Measurements from ENCODE around the gene ZSWIM1. TPM values are rescaled to one million over a fixed set of nuclear protein-coding genes. Genes with fewer than 3 reads are reported as not detected.

Gene ZSWIM1
- total and polyA plus RNA-seq, 7 donors = 3.5 to 10.0 (median 6.1) TPM

- H3K27me3 ChIP-seq (ENCODE audit: insufficient read depth in 3 of 3, low read length in 2 of 3) = no peaks in the 10 kb centered on the region
- WGBS, 3 donors = 59 to 77% (median 71%) methylated on average over 9 of the region's 9 CpGs
- H3K4me3 ChIP-seq = no peak overlapping the region
- no peaks in the 10 kb centered on the region for H3K9me3 ChIP-seq
- DNase-seq = no peak
- H3K36me3 ChIP-seq (ENCODE audit: insufficient read depth in 1 of 2, low read depth in 1 of 2) = peaks cover 0 to 59% of the 10 kb centered on the region in 2 donors
- TF ChIP-seq CTCF (IDR thresholded peaks at IDR 0.05) = no peak
- ATAC-seq = no peak
- intact Hi-C loops (cut with DNase I) = no loop called here
- H3K4me1 ChIP-seq = peaks cover 18% of the 10 kb centered on the region
- no peak overlapping the region for H3K27ac ChIP-seq
These were observed 2.1 kb downstream of the ZSWIM1 start for GRCh38 chr20:45883100-45883469.

- TF ChIP-seq CTCF (IDR thresholded peaks at IDR 0.05) = no peak
- WGBS, 3 donors = 76 to 84% (median 81%) methylated on average over 19 of the region's 19 CpGs
- no peak for ATAC-seq
These were observed 5.7 kb downstream of the ZSWIM1 start for GRCh38 chr20:45886590-45887345.

GRCh38 chr20:45887346-45887715 lies 6.3 kb downstream of the ZSWIM1 start, which contains the start of gene SPATA25:
TSS of gene SPATA25 (minus strand) at chr20:45887622. CDS start at chr20:45887590, 32 bp downstream.
- Histone ChIP-seq H3K27ac (no peak within 1 kb of the TSS), H3K4me1 (peaks cover 37% of the 10 kb centered on the region), H3K27me3 (ENCODE audit: insufficient read depth in 3 of 3, low read length in 2 of 3) (no peaks in the 10 kb centered on the region), H3K4me3 (no peak within 1 kb of the TSS), H3K9me3 (no peaks in the 10 kb centered on the region), H3K36me3 (ENCODE audit: insufficient read depth in 1 of 2, low read depth in 1 of 2) (peaks cover 0 to 53% of the 10 kb centered on the region in 2 donors)
- intact Hi-C loops (cut with DNase I) = no loop called here
- 85 to 95% (median 89%) methylated on average over 8 of the region's 8 CpGs for WGBS, 3 donors
- ATAC-seq (no peak), DNase-seq (no peak)
- TF ChIP-seq CTCF (IDR thresholded peaks at IDR 0.05) = no peak

More at GRCh38 chr20:45886590-45887345, 5.7 kb downstream of the ZSWIM1 start:
- no peaks in the 10 kb centered on the region for H3K27me3 ChIP-seq (ENCODE audit: insufficient read depth in 3 of 3, low read length in 2 of 3)
- H3K4me3 ChIP-seq = no peak overlapping the region
- DNase-seq = no peak
- H3K27ac ChIP-seq = no peak overlapping the region
- H3K9me3 ChIP-seq = no peaks in the 10 kb centered on the region
- H3K4me1 ChIP-seq = peaks cover 36% of the 10 kb centered on the region
- peaks cover 0 to 56% of the 10 kb centered on the region in 2 donors for H3K36me3 ChIP-seq (ENCODE audit: insufficient read depth in 1 of 2, low read depth in 1 of 2)
- intact Hi-C loops (cut with DNase I) = no loop called here

GRCh38 chr20:45888681-45889080 lies 7.7 kb downstream of the ZSWIM1 start:
- intact Hi-C loops (cut with DNase I) = no loop called here

More at GRCh38 chr20:45888681-45889080, 7.7 kb downstream of the ZSWIM1 start:
- no peak overlapping the region for H3K4me3 ChIP-seq
- H3K36me3 ChIP-seq (ENCODE audit: insufficient read depth in 1 of 2, low read depth in 1 of 2) = peaks cover 0 to 53% of the 10 kb centered on the region in 2 donors
- 68 to 80% (median 73%) methylated on average over 3 of the region's 3 CpGs for WGBS, 3 donors
- peaks cover 30% of the 10 kb centered on the region for H3K4me1 ChIP-seq
- no peak overlapping the region for H3K27ac ChIP-seq
- DNase-seq (peak in 1 of 2 donors; percentile 47), ATAC-seq (no peak)
- no peak for TF ChIP-seq CTCF (IDR thresholded peaks at IDR 0.05)
- no peaks in the 10 kb centered on the region for H3K27me3 ChIP-seq (ENCODE audit: insufficient read depth in 3 of 3, low read length in 2 of 3)
- H3K9me3 ChIP-seq = no peaks in the 10 kb centered on the region

Data from psoas muscle (tissue), 8 donors.